ENCODE data around the gene KCNJ2.

The KCNJ2 gene

DNA sequence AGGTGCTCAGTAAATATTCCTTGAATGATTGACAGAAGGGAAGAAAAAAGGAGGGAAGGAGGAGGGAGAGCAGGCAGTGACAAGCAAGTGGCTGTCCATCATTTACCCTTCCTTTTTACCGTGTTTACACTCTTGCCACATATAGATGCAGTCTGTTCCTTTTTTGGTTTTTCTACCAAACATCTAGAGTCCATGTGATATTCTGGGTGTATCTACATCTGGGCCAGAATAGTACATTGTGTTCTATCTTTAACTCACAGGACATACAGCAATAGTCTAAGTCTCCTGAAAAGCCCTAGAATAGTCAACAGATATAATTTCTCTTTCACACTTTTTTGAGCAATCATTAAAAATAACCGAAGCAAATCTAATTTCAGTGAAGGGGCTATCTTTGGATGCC, 33.5 kb downstream of the KCNJ2 start:
- Histone ChIP-seq H3K4me2 (ENCODE audit: low read length) (no peak overlapping the region), H3K9me2 (ENCODE audit: low read depth, low read length) (no peaks in the 10 kb centered on the region), H2AFZ (ENCODE audit: low read length) (no peak overlapping the region), H3K27me3 (ENCODE audit: insufficient read depth, low read length) (no peaks in the 10 kb centered on the region), H3K36me3 (ENCODE audit: insufficient read depth, low read length) (no peaks in the 10 kb centered on the region), H4K20me1 (ENCODE audit: insufficient read depth, low read length) (no peaks in the 10 kb centered on the region), H3K4me1 (ENCODE audit: insufficient read depth, low read length, severe bottlenecking) (no peaks in the 10 kb centered on the region), H3K27ac (ENCODE audit: low read depth, low read length, poor library complexity, severe bottlenecking) (no peak overlapping the region), H3F3A (ENCODE audit: insufficient read depth, low read length) (no peaks in the 10 kb centered on the region), H3K4me3 (ENCODE audit: low read depth, low read length, poor library complexity, severe bottlenecking) (no peak overlapping the region), H3K79me2 (ENCODE audit: insufficient read depth, low read length) (no peaks in the 10 kb centered on the region), H3K9ac (ENCODE audit: low read length) (no peak overlapping the region), H3K9me3 (ENCODE audit: low read length) (no peaks in the 10 kb centered on the region)
- TF ChIP-seq EZH2 (IDR thresholded peaks at IDR 0.05; ENCODE audit: borderline replicate concordance, low read length) = no peak
- TF ChIP-seq, protein P1, sequence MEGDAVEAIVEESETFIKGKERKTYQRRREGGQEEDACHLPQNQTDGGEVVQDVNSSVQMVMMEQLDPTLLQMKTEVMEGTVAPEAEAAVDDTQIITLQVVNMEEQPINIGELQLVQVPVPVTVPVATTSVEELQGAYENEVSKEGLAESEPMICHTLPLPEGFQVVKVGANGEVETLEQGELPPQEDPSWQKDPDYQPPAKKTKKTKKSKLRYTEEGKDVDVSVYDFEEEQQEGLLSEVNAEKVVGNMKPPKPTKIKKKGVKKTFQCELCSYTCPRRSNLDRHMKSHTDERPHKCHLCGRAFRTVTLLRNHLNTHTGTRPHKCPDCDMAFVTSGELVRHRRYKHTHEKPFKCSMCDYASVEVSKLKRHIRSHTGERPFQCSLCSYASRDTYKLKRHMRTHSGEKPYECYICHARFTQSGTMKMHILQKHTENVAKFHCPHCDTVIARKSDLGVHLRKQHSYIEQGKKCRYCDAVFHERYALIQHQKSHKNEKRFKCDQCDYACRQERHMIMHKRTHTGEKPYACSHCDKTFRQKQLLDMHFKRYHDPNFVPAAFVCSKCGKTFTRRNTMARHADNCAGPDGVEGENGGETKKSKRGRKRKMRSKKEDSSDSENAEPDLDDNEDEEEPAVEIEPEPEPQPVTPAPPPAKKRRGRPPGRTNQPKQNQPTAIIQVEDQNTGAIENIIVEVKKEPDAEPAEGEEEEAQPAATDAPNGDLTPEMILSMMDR (IDR thresholded peaks at IDR 0.05; ENCODE audit: low read length) = no peak

DNA sequence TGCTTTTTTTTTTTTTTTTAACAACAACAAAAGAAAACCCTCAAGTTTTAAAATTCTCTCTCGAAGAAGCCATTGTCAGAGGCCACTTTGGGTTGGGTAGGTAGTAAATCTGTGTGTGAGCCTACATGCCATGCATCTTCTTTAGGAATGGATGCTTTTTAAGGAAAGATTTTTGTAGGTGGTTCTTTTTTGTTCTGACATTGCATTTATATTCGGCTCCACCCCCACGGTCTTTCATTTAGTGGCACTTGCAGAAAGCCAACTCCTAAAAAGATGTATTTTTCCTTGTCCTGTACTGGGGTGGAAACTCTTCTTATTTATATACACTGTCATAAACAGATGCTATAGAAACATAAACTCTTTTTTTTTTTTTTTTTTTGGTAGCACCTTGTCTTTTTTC, 35.1 kb downstream of the KCNJ2 start:
- H3K79me2 ChIP-seq (ENCODE audit: insufficient read depth, low read length) = no peaks in the 10 kb centered on the region
- H3K9me2 ChIP-seq (ENCODE audit: low read depth, low read length) = no peaks in the 10 kb centered on the region
- H3K27ac ChIP-seq (ENCODE audit: low read depth, low read length, poor library complexity, severe bottlenecking) = no peak overlapping the region
- no peaks in the 10 kb centered on the region for H3K27me3 ChIP-seq (ENCODE audit: insufficient read depth, low read length)
- H3K4me3 ChIP-seq (ENCODE audit: low read depth, low read length, poor library complexity, severe bottlenecking) = no peak overlapping the region
- no peak overlapping the region for H3K9ac ChIP-seq (ENCODE audit: low read length)
- no peak for TF ChIP-seq EZH2 (IDR thresholded peaks at IDR 0.05; ENCODE audit: borderline replicate concordance, low read length)
- TF ChIP-seq, protein P1 (IDR thresholded peaks at IDR 0.05; ENCODE audit: low read length) = no peak
- H3K36me3 ChIP-seq (ENCODE audit: insufficient read depth, low read length) = no peaks in the 10 kb centered on the region
- no peaks in the 10 kb centered on the region for H4K20me1 ChIP-seq (ENCODE audit: insufficient read depth, low read length)
- H3K9me3 ChIP-seq (ENCODE audit: low read length) = no peaks in the 10 kb centered on the region
- no peak overlapping the region for H2AFZ ChIP-seq (ENCODE audit: low read length)
- H3F3A ChIP-seq (ENCODE audit: insufficient read depth, low read length) = no peaks in the 10 kb centered on the region
- H3K4me2 ChIP-seq (ENCODE audit: low read length) = no peak overlapping the region
- H3K4me1 ChIP-seq (ENCODE audit: insufficient read depth, low read length, severe bottlenecking) = no peaks in the 10 kb centered on the region

DNA sequence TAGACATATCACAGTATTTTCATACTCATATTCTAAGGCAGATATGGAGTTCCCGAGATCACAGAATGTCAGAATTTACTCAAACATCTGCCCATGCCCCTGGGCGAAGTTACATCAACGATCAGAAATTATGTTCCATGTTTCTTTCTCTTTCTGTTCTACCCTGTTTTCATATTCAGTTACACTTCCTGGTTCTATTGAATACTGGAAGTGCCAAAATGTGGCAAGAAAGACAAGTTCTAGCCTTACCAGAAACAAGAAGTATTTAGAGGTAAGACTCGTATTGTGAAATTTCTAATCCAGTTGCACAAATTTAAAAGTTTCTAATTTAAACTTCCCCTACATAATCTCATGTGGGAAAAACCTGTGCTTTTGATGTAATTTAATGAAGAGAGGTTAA, 36.1 kb downstream of the KCNJ2 start:
- Histone ChIP-seq H3K27me3 (ENCODE audit: insufficient read depth, low read length) (no peaks in the 10 kb centered on the region), H3K4me2 (ENCODE audit: low read length) (no peak overlapping the region), H3K9me2 (ENCODE audit: low read depth, low read length) (no peaks in the 10 kb centered on the region), H3F3A (ENCODE audit: insufficient read depth, low read length) (no peaks in the 10 kb centered on the region), H3K9ac (ENCODE audit: low read length) (no peak overlapping the region), H3K4me3 (ENCODE audit: low read depth, low read length, poor library complexity, severe bottlenecking) (no peak overlapping the region), H2AFZ (ENCODE audit: low read length) (no peak overlapping the region), H3K36me3 (ENCODE audit: insufficient read depth, low read length) (no peaks in the 10 kb centered on the region), H3K27ac (ENCODE audit: low read depth, low read length, poor library complexity, severe bottlenecking) (no peak overlapping the region), H3K9me3 (ENCODE audit: low read length) (no peaks in the 10 kb centered on the region), H4K20me1 (ENCODE audit: insufficient read depth, low read length) (no peaks in the 10 kb centered on the region), H3K4me1 (ENCODE audit: insufficient read depth, low read length, severe bottlenecking) (no peaks in the 10 kb centered on the region), H3K79me2 (ENCODE audit: insufficient read depth, low read length) (no peaks in the 10 kb centered on the region)
- TF ChIP-seq, protein P1 (IDR thresholded peaks at IDR 0.05; ENCODE audit: low read length) = no peak
- TF ChIP-seq EZH2 (IDR thresholded peaks at IDR 0.05; ENCODE audit: borderline replicate concordance, low read length) = no peak
